OCI-LY3 (cell line): Measurements from ENCODE around the gene HIF3A.

Experiments
- H2AFZ ChIP-seq: fragments of 200-600, 300-600 bp; shearing (Covaris generic); 2 replicates; pipeline ENCODE4 v1.6.0; 2014; ENCODE audit warnings: antibody characterized with exemption, low read depth, low read length
- H3K27ac ChIP-seq: fragments of 200-600, 300-600 bp; sonication (generic); 2 replicates; pipeline ENCODE4 v1.5.1; 2014; ENCODE audit warnings: mild to moderate bottlenecking, low read length, moderate library complexity, mixed read lengths
- H3K27me3 ChIP-seq: fragments of 200-600, 300-600 bp; sonication (generic); 2 replicates; pipeline ENCODE4 v1.6.1; 2014; ENCODE audit warnings: low read depth, low read length, mixed read lengths
- H3K36me3 ChIP-seq: fragments of 200-600, 300-600 bp; sonication (generic); replicated peaks from 2 replicates; pipeline ENCODE3; 2014; ENCODE audit warnings: low read depth, low read length, mixed read lengths
- H3K4me1 ChIP-seq: fragments of 300-600, 200-600 bp; sonication (generic); 2 replicates; pipeline ENCODE4 v1.6.1; 2014; ENCODE audit warnings: low read length, mixed read lengths
- H3K4me2 ChIP-seq: fragments of 200-600, 300-600 bp; sonication (generic); 2 replicates; pipeline ENCODE4 v1.6.1; 2014; ENCODE audit warnings: low read length, mixed read lengths
- H3K4me3 ChIP-seq: fragments of 300-600, 200-600 bp; sonication (generic); 2 replicates; pipeline ENCODE4 v1.5.1; 2014; ENCODE audit warnings: antibody characterized with exemption, mild to moderate bottlenecking, low read length, moderate library complexity
- H3K79me2 ChIP-seq: fragments of 300-600, 200-600 bp; shearing (Covaris generic); 2 replicates; pipeline ENCODE4 v1.6.1; 2014; ENCODE audit warnings: mild to moderate bottlenecking, low read length, mixed read lengths
- H3K9ac ChIP-seq: fragments of 300-600, 200-600 bp; shearing (Covaris generic); 2 replicates; pipeline ENCODE4 v1.6.0; 2014; ENCODE audit warnings: mild to moderate bottlenecking, low read length, moderate library complexity
- H3K9me3 ChIP-seq: fragments of 200-600, 300-600 bp; shearing (Covaris generic); 2 replicates; pipeline ENCODE4 v1.6.1; 2014; ENCODE audit warnings: low read length, mixed read lengths; ENCODE audit not compliant: insufficient read depth
- H4K20me1 ChIP-seq: fragments of 200-600, 300-600 bp; sonication (generic); 2 replicates; pipeline ENCODE4 v1.6.1; 2016; ENCODE audit warnings: low read length, mixed read lengths; ENCODE audit not compliant: insufficient read depth
- EZH2phosphoT487 ChIP-seq: fragments of 200-600 bp; shearing (Covaris generic); IDR thresholded peaks from 2 replicates; pipeline ENCODE4 v1.6.1; 2018; ENCODE audit warnings: antibody characterized with exemption, mixed run types, low read depth
- TF ChIP-seq, protein P1 (sequence below): fragments of 200-600, 300-600 bp; sonication (generic); IDR thresholded peaks from 2 replicates; pipeline ENCODE4 v1.5.1; 2014; ENCODE audit warnings: antibody characterized with exemption, low read length, low read depth

Gene HIF3A

DNA sequence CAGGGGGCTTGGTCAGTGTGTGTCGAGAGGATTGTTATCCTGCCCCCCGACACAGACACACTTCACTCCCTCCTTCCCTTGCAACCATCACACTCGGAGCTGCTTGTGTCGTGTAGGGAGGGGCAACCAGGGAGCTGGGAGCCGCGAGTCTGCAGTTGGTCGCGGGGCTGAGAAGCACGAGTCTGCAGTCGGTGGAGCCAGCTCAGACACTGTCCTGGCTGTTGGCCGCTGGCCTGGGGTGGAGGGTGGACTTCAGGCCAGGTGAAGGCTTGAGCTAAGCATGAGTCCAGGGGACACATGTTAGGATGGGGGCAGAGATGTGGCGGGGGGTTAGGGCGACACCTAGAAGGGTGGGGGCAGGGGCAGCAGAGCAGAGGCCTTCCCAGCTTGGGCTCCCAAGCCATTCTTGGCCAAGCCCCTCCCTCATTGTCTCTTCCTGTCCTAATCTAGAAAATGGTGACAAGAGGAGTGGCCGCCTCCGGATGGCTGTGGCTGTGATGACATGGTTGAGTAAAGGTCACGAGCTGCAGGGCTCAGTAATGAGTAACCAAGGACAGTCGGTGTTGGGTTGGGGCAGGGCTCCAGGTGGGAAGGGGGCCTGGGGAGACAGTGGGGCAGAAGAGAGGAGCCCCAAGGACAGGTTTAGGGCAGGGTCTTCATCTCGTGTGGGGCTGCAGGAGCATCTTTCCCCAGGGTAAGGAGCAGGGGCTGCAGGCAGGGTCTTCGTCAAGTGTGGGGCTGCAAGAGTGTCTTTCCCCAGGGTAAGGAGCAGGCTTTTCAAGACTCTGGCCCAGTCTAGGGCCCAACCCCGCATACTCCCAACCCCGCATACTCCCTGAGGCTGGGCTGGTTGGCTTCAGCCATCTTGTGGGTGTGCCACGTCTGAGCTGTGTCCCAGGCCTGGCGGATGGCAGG, 58.6 kb downstream of the HIF3A start:
- Histone ChIP-seq H3K27ac (peak overlapping the region; percentile 66), H2AFZ (no peak overlapping the region), H3K9ac (no peak overlapping the region), H3K36me3 (peaks cover 60% of the 10 kb centered on the region), H3K79me2 (peaks cover 98% of the 10 kb centered on the region), H3K4me1 (peaks cover 46% of the 10 kb centered on the region), H4K20me1 (peaks cover 24% of the 10 kb centered on the region), H3K9me3 (no peaks in the 10 kb centered on the region), H3K4me3 (no peak overlapping the region), H3K4me2 (peak overlapping the region; percentile 41), H3K27me3 (no peaks in the 10 kb centered on the region)
- TF ChIP-seq, protein P1, sequence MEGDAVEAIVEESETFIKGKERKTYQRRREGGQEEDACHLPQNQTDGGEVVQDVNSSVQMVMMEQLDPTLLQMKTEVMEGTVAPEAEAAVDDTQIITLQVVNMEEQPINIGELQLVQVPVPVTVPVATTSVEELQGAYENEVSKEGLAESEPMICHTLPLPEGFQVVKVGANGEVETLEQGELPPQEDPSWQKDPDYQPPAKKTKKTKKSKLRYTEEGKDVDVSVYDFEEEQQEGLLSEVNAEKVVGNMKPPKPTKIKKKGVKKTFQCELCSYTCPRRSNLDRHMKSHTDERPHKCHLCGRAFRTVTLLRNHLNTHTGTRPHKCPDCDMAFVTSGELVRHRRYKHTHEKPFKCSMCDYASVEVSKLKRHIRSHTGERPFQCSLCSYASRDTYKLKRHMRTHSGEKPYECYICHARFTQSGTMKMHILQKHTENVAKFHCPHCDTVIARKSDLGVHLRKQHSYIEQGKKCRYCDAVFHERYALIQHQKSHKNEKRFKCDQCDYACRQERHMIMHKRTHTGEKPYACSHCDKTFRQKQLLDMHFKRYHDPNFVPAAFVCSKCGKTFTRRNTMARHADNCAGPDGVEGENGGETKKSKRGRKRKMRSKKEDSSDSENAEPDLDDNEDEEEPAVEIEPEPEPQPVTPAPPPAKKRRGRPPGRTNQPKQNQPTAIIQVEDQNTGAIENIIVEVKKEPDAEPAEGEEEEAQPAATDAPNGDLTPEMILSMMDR, result no peak
- TF ChIP-seq EZH2phosphoT487, result no peak

DNA sequence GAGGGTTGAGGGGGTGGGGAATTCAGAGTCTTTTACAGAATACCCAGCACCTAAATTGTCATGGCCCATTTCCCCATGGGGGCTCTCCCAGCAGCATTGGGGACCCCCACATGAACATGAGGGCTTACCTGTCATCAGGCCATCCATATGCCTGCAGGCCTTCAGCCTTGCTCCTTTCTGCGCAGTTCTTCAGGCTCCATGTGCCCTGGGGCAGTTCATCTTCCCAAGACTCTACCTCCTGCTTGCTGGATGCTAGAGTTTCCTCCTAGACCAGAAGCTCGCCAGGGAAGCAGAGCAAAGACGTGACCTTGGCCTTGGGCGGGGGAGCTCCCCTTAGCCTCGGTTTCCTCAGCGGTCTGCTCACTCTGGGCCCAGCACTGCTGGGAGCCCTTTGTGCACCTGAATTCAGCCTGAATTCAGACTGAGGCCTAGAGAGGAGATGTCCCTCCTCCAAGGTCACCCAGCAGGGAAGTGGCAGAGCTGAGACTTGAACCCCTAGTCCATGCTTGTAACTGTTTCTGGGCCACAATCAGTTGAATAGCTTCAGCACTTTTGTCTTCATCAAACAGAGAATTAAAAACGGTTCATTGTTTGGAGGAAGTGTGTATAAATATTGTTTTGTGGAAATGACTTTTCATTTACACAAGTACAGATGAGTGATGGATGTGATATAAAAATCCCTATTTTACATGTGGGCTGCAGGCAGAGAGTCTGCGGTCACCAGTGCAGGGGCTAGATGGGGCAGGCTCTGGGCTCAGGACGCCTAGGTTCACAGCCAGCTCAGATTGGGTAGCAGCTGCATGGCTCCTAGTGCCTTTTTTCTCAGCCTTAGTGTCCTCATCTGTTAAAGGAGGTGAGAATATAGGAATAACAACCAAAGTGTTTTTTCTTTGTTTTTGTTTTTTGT, 59.6 kb downstream of the HIF3A start:
- Histone ChIP-seq H3K27ac (peak overlapping the region; percentile 66), H3K4me1 (peaks cover 37% of the 10 kb centered on the region), H3K36me3 (peaks cover 54% of the 10 kb centered on the region), H3K79me2 (peaks cover 96% of the 10 kb centered on the region), H2AFZ (no peak overlapping the region), H3K9me3 (no peaks in the 10 kb centered on the region), H3K27me3 (no peaks in the 10 kb centered on the region), H4K20me1 (peaks cover 24% of the 10 kb centered on the region), H3K9ac (peak overlapping the region; percentile 28), H3K4me2 (peak overlapping the region; percentile 41), H3K4me3 (no peak overlapping the region)
- TF ChIP-seq, protein P1, result no peak
- TF ChIP-seq EZH2phosphoT487, result no peak

DNA sequence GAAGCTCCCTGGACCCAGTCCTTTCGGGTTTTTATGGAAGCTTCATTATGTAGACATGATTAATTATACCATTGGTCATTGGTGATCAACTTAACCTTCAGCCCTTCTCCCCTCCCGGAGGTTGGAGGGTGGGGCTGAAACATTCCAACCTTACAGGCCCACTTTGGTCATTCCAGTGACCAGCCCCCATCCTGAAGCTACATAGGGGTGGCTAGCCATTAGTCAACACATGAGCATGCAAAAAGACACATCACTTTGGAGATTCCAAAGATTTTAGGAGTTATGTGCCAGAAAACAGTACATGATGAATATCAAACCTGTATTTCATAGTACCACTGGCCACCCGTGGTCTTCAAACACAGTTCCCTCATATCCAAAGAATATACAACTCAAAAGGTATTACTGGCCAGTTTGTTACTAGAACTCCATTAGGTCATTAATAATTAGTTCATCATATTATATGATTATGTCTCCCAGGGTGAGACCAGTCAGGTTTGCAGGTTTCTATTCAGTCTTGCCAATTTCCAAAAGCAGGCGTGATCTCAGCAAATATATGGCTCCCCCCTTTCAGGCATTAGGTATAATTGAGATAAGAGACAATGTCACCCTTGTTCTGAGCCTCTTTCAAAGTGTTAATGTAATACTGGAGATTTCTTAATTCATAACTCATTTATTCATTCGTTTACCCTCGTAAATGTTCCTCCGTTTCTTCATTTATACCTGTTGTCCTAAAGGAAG, 61.2 kb downstream of the HIF3A start:
- H3K4me3 ChIP-seq, result no peak overlapping the region
- peaks cover 88% of the 10 kb centered on the region for H3K79me2 ChIP-seq
- peaks cover 48% of the 10 kb centered on the region for H3K36me3 ChIP-seq
- H3K9ac ChIP-seq, result no peak overlapping the region
- H3K4me2 ChIP-seq, result no peak overlapping the region
- H4K20me1 ChIP-seq, result peaks cover 24% of the 10 kb centered on the region
- H3K27me3 ChIP-seq, result no peaks in the 10 kb centered on the region
- no peak overlapping the region for H2AFZ ChIP-seq
- H3K9me3 ChIP-seq, result no peaks in the 10 kb centered on the region
- TF ChIP-seq EZH2phosphoT487, result no peak
- TF ChIP-seq, protein P1, result no peak
- no peak overlapping the region for H3K27ac ChIP-seq
- peaks cover 31% of the 10 kb centered on the region for H3K4me1 ChIP-seq
